HG03565 (cell line): ENCODE results near the gene JUN.

Source experiments
- ATAC-seq: cut with Tn5 transposase; IDR thresholded peaks from one replicate; pipeline ENCODE4 v1.9.1; 2021; ENCODE audit warnings: mild to moderate bottlenecking, moderate library complexity; ENCODE audit not compliant: unreplicated experiment

Gene JUN

DNA sequence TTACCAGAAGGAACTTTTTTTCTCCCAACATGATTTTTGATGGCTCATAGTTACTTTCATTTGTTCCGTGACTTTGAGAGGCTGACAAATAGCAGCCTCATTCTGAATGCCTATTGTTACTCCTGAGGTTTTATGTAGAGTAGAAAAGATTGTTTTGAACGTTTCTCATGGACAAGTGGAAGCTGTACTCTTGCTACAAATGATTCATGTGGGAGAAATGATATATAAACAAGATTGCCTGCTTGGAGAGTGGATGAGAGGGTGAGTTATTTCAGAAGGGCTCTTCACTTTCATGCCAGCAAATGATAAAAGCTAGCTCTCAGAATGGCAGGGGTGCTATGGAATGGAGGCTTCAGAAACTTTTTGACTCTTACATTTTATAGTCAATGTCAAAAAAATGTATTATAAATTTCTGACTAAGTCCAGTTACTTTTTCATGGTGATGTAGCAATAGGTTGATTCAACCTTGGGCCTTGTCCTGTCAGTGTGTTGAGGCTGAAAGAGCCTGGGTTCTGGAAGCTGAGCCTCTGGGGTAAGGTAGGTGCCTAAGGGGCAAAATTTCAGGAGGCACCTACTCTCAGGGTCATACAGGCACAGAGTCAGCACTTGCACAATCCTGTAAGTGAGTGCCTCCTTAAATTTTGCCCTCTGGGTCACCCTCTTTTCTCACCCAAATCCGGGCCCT, 19.4 kb downstream of the JUN start:
- no peak for ATAC-seq

DNA sequence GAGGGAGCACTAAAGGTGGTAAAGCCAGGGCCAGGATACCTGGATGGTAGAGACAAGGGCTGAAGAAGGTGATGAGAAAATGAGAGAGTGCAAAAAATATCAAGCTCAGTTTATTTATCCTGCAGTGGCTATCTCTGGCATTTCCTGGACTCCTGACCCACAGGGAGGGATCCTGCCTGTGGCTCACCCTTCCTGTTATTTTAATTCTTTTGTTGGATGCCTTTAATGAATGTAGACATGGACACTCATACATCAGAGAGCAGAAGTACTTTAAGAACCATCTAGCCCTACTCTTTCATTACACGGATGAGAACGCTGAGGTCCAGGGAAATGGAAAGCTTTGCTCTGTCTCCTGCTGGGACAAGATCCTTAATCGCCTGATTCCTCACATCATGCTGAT, 20.6 kb downstream of the JUN start:
- ATAC-seq: no peak

DNA sequence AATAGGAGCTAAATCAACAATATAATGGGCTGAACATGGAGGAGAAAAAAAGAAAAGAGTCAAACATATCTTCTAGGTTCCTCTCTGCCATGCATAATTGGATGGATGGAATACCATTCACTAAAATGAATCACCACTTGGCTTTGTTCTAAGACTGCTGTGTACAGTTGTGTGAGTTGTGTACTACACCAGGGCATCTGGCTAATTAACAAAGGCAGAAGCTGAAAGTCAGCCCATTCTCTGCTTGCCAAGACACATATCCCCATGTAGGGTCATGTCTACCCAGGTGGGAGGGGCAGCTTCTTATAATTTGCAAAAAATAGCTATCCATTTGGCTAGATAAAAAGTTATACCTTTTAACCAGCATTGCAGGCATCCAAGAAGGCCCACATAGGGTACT, 21.0 kb downstream of the JUN start:
- no peak for ATAC-seq

DNA sequence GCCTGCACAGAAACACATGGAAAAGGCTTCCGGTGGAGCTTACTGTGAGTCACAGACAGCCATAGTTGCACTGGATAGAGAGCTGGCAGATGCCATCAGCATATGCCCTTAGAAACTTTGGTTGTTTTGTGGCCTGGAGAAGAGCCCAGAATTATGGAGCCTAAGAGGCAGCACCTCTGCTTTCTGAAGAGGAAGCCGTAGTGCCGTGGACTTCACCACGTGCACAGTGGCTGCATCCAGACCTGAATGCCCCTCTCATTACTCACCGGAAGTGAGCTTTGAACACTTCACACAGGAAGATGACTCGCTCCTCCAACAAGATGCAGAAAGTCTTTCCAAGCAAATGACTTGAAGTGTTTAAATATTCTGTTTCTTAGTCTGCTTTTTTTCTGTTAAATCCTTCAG, 28.4 kb downstream of the JUN start:
- ATAC-seq: no peak

DNA sequence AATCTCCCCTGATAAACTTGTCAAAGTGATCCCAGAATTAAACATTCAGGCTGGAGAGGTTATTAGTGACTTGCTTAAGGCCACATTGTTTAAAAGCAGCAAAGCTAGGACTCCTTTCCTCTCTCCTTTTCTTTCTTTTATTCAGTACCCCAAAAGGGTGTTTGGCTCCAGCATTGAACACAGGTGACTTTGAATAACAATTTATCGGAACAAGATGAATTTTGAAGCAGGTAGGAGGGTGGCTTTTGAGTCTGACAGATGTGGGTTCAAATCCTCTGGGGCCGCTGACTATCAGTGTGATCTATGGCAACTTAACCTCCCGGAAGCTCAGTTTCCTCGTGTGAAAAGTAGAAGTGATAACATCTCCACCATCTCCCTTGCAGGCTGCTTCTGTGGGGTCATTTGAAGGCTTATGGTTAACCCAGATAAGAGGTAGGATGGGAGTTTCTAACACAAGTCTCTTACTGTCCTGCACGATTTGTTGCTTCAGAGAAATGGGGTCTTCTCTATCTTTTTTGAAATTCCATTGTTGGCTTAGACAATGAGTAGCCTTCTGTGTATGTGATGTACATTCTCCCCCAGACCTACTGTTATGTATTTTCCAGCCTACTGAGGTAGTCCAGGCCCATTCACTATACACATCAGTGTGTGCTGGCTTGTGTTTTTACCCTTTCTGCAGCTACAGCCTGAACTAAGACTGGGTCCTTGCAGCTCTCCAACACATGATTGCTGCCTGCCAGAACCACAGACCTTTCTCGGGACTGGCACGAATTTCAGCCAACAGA, 29.0 kb downstream of the JUN start:
- no peak for ATAC-seq

DNA sequence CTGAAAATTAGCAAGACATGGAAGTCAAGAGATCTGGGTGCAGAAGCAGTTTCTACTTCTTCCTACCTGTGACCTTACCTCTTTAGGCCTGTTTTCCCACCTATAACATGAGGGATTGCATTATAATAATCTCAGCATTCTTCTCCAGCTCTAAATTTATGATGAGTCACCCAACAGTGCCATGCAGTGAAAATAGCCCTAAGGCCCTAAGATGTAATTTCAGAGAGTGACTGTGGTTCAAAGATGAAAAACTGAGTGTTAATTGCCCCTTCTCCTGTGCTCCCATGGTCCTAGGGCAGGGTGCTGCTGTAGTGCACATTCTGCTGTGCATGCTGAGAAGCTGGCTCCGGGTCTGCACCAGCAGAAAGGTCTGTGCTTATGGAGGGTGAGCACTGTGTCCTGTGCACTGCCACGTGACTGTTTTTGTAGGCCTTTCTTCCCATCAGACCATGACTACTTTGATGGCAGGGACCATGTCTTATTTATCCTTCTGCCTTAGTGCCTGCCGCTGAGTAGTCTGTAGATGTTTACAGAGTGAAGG, 29.7 kb downstream of the JUN start:
- no peak for ATAC-seq

DNA sequence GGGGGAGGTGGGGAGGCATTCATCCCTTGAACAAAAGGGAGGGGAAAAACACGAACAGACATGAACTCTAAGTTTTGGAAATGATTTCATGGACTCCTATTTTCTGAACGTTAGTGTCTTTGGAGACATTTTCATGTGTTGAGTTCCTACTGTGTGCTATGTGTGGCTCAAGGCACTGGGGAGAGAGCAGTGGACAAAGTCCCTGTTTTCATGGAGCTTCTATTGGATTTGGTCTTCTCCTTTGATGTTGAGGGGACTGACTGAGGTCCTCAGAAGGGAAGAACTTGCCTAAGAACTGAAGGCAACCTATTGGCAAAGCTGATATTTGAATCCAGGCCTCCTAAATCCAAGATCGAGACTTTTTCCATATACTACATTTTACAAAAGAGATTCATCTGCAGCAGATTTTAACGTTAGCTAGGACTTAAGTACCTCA, 30.4 kb downstream of the JUN start:
- ATAC-seq: no peak

DNA sequence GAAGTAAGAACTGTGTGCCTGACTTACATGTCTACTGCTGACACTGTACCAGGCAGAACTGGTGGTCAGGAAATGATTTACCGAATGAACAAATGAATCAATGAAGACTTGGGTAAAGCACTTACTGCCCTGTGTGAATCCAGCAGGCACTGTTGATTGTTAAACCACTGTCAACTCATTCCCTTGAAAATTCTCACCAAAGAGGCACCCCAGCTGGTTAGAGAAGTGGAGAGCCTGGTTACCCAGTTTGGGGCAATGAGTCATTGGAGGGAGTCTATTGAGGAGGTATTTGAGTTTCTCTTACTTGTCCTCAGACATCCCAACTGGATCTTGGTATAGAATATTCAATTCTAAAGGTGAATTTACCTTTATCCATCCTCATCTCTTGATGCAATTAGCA, 34.2 kb downstream of the JUN start:
- no peak for ATAC-seq

DNA sequence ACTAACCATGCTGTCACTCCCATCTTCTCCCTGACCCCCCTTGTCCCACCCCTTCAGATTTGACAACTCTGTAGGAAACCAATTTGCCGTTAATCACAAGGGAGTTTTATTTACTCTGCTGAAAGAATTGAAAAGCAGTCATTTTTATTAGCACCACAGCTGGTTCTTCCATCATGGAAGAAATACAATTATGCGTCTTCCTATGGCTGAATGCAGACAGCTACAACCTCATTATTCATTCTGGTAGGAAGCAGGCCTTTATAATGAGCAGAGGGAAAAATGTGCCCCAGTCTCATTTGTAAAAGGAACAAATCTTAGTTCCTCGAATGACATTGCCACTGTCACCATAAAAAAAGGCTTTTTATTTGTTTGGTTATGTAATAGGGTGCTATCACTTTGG, 35.2 kb downstream of the JUN start:
- ATAC-seq: no peak

DNA sequence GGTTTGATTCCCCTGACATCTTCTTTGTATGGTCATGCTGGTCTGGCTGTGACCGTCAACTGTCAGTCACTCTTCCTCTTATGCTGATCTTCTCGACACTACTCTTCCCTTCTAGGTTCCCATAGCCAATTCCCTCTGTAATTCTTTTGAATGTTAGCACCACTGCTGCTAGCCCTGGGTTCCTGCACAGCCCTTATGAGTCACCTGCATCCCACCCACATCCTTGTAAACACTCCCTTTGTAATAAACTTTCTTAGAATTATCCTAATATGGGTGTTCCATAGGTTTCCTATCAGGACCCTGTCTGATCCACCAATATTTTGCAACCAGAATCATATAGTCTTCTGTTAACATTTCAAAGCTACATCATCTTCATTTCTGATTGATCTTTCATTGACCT, 37.1 kb downstream of the JUN start:
- no peak for ATAC-seq

DNA sequence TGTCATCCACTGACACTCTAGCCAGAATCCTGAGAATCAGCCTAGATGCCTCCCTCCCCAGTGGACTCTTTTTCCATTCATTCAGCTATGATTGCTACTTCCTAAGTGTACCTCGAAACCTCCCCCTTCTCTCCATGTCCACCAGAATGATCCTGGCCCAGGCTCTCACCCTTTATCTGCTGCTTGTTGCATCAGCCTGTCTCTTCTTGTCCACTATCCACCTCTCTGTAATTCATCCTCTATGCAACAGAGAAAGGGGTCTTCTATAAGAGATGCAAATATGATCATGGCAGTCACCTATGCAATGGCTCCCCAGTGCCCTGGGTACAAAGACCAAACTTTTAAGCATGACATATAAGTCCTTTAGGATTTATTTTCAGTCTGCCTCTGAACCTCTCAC, 37.7 kb downstream of the JUN start:
- ATAC-seq: no peak

DNA sequence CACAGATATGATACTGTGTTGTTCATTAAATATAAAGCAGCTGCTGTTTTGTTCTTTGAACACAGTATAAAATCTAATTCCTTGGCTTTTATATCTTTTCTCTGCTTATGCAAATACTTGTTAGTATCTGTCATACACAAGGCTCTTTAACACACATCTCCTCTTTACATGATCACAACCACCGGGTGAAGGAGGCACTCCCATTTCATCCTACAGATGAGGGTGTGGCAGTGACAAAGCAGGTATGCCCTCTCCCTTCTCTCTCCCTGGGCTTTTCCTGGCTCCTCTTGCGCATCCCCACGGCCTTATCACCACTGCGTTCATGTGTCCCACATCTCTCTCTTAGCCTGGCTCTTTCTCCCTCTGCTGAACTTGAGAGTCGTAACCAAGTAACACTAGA, 38.2 kb downstream of the JUN start:
- no peak for ATAC-seq

DNA sequence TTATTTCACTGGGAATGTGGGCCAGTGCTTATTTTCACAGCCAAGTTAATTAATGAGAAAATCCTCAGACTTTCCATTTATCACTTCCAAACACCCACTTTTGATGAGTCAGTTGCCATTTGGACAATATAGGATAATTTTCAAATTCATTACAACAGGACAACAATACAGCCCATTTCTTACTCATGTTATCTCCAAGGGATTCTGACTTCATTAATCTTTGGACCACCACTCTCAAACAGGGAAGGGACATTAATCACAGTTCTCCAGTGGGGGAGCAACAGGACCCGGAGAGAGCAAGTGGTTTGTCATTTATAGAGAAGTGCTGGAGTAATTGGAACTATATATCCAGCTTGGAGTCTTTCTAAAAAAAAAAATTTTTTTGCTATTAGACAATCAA, 38.7 kb downstream of the JUN start:
- ATAC-seq: no peak

DNA sequence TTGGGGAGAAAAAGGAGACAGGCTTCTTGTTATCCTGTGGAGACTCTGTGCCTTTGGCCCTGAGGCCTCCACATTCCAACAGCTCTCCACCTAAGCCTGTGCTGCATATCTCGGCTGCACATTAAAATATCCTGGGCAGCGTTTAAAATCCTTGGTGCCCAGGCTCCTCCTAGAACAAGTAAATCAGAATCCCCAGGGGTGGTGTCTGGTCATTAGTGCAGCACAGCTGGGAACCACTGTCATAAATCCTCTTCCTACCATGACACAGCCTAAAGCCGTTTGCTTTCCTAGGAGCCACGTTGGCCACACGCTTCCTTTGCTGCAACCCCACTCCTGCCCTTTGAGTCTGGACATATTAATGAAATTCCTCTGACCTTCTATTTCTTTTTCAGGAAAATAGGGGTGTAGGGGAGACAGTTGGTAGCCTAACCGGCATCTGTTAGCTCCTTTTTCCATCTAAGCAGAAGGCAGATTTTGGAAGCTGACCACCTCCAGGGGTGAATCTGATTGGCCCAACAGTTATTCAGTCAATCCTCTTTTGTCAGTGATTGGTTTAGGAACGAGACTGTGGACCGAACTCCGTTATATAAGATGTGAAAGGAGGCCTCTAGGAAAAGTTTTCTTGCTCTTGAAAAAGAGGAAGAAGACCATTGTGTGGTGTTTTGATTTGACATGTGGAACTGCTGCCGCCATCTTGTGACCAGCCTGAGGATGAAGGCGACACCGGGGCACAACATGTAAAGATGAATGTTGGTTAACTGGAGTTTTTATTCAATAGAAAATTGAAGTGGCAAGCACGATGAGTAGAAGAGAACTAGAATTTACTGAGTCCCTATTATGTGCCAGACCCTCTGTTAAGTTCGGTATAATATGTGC, 41.9 kb downstream of the JUN start:
- ATAC-seq: no peak

DNA sequence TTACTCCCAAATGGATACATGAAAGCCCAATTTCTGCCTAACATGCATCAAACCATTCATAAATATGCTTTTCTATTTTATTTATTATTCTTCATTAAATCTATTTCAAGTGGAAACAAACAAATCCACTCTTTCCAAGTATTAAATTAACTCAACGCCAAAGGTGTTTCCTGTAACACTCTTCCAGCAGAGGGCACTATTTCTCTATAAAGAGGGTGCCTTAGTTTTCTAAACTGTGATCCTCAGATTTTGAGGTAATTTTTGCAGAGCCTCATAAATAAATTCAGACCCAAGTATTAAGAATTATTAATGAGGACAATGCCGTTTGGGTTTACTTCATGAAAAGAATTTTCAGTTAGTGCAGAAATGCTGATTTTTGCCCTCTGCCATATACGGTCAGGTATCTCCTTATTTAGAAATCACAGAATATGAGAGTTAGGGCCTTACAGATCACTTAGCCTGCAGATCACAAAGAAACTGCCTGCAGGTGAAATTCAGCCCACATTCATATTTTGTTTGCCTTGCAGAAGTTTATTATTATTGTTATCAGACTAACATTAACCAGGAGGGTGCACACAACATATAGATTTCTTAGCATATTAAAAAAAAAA, 43.9 kb downstream of the JUN start:
- no peak for ATAC-seq

DNA sequence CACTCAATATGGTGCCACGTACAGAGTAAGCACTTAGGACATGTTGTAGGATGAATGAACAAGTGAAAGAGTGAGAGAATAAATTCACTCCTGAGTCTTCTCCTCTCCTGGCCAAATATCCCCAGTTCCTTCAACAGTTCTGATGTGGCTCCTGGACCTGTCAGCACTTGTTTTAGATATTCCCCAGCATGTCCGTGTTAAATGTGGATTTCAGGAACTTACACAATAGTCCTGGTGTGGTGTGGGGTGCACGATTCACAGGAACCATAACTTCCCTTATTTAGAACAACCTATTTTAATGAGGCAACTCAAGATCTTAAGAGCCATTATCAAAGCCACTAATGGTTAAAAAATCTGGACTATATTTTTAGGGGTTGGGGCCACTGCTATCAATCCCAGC, 45.0 kb downstream of the JUN start:
- ATAC-seq: no peak

DNA sequence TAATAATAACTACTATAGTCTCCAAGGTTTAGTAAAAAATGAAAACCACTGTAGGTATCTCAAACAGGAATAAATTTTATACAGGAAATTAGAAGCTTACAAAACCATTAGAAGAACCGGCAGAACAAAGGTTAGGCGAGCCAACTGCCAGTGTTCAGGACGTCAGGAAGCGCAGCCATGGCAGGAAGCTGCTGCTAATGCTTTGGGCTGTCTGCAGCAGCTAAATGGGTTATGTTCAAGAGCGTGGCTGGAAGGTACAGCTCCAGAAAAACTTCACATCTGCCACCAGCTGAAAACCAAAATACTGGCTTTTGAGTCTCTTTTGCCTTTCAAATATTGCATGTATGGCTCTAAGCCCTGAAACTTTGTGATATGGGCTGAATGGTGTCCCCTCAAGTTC, 48.3 kb downstream of the JUN start:
- no peak for ATAC-seq

DNA sequence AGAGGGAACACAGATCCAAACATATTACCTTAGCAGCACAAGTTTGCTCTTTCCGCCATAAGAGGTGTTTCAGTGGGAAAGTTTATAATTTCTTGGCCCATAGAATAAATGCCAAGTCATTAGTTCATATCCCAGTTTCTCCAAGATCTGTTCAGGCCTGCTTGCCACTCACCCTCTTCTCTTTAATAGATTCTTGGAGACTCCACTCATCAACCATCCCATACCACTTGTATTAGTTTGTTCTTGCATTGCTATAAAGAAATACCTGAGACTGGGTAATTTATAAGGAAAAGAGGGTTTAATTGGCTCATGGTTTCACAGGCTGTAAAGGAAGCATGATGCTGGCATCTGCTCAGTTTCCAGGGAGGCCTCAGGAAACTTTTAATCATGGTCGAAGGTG, 49.2 kb downstream of the JUN start:
- no peak for ATAC-seq

DNA sequence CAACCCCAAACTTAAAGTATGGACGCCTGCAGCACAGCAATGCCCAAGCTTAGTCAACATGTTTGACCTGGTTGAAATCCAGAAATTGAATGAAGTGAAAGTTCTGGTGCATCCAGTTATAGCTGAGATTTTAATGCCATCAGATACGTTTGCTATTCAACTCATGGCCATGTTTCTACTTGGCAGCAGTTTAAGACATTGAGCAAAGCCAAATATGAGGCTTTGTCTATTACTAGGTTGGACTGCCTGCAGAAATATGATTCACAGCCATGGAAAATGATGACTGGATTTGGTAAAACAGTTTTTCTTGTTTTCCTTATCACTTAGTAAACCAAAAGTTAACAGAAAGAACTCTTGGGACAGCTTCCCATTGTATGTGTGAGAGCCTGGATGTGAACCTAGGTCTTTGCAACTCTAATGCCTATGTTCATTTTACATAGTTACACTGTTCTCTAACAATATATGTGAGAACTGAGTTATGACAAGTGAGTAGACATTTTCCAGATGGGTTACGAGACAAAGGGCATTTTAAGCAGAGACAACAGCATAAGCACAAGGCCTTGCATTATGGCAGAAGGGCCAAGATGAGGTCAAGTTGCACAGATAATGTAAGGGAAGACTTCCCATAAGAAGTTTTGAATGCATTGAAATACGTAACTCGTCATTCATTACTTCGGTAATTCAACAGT, 51.6 kb downstream of the JUN start:
- no peak for ATAC-seq
